Measurements from ENCODE around the gene TLE1. TPM values are rescaled to one million over a fixed set of nuclear protein-coding genes. Genes with fewer than 3 reads are reported as not detected.
"Not testable (repeated sequence)": the region's sequence is repeated elsewhere in the genome, so short reads cannot be mapped to it uniquely, and the experiment has no call there.

TLE1 gene
- total RNA-seq, 1 donor from 2014 or later = 16.3 TPM

DNA sequence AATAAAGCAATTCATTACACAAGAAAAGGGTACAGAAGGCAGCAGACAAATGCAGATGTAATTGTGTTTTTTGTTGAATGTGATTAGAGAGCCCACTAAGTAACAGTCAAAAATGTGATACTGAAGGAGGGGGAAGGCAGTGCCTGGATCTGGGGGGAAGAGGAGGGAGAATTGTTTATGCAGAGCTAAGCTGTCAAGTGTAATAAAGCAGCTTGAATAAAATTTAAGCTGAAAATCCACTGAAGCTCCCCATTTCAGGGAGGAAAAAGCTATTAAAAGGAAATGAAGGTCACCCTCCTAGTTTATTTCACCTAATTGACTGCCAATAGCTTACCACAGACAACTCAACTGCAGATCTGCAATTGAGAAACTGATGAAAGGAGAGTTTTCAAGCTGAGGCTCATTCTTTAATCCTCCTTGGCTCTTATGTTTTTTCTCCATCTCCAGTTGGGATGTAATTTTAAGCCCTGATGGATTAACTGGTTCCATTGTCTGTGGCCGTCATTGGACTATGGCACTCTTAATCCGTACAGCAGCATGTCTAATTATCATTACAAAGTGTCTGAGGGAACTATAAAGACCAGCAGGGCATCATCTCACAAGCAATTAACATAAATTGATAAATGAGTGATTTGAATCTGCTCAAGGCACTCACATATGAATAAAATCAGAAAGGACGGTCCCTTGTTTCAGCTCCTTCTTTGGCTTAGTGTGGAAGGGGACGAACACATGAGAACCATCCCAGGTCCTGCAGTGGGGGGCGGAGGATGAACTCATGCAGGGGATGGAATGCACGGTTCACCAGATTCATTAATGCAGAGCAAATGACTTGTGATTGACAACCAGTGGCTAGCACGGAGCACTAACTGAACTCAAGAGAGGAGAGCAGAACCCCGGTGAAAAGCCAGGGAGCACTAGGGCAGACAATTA is 38.5 kb downstream of the TLE1 start:
- POLR2A ChIA-PET = no interaction called here
- Mint-ChIP-seq H3K9me3 (no peaks in the 10 kb centered on the region), H3K27ac (no peak overlapping the region), H3K36me3 (ENCODE audit: low read depth) (peaks cover 39% of the 10 kb centered on the region), H3K4me3 (no peak overlapping the region), H3K27me3 (no peaks in the 10 kb centered on the region), H3K4me1 (peaks cover 60% of the 10 kb centered on the region)
- intact Hi-C loops (cut with micrococcal nuclease) = no loop called here
- ATAC-seq (ENCODE audit: low read depth) (no peak), DNase-seq (no peak)
- no peak for TF ChIP-seq CTCF (IDR thresholded peaks at IDR 0.05)
- CTCF ChIA-PET = no interaction called here

- Mint-ChIP-seq H3K36me3 (ENCODE audit: low read depth) (peaks cover 39% of the 10 kb centered on the region), H3K9me3 (no peaks in the 10 kb centered on the region), H3K27me3 (no peaks in the 10 kb centered on the region), H3K4me3 (no peak overlapping the region), H3K4me1 (peaks cover 48% of the 10 kb centered on the region), H3K27ac (no peak overlapping the region)
- no peak for TF ChIP-seq CTCF (IDR thresholded peaks at IDR 0.05)
- ChIA-PET POLR2A (interaction anchor here (0.6 kb wide), 1 partner anchor 18 kb away, joined by 4 read pairs; no protein-coding TSS in a partner anchor), CTCF (no interaction called here)
- ATAC-seq (ENCODE audit: low read depth) (no peak), DNase-seq (no peak)
- intact Hi-C loops (cut with micrococcal nuclease) = no loop called here
Observed at GRCh38 chr9:81649475-81650240, 39.7 kb downstream of the TLE1 start.

GRCh38 chr9:81648891-81649290 is 40.5 kb downstream of the TLE1 start:
- DNase-seq (no peak), ATAC-seq (ENCODE audit: low read depth) (no peak)
- H3K36me3 Mint-ChIP-seq (ENCODE audit: low read depth) = peaks cover 44% of the 10 kb centered on the region
- H3K9me3 Mint-ChIP-seq = no peaks in the 10 kb centered on the region
- intact Hi-C loops (cut with micrococcal nuclease) = no loop called here
- peaks cover 40% of the 10 kb centered on the region for H3K4me1 Mint-ChIP-seq
- no peak overlapping the region for H3K27ac Mint-ChIP-seq
- TF ChIP-seq CTCF (IDR thresholded peaks at IDR 0.05) = no peak
- H3K4me3 Mint-ChIP-seq = no peak overlapping the region
- CTCF ChIA-PET = interaction anchor here (1.0 kb wide), 1 partner anchor 126 kb away, joined by 4 read pairs; no protein-coding TSS in a partner anchor
- no peaks in the 10 kb centered on the region for H3K27me3 Mint-ChIP-seq
- POLR2A ChIA-PET = interaction anchor here (0.7 kb wide), 1 partner anchor 10 kb away, joined by 3 read pairs; no protein-coding TSS in a partner anchor

DNA sequence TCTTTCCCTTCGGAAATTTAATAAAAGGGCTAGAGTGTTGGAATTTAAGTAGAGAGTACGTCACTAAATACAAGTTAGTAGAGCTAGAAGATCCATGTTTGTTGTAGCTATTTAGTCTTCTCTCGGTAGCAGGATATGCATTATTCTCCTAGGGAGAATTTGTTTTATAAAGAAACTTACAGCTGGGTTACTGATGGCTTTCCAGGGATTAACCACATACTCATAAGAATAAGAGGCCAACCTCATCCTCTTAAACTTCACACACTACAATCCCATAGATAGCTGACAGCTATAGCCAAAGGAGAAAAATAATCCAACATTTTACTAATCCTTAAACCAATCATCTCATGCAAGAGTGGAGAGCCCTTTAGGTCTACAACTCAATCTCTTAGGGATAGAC is 43.0 kb downstream of the TLE1 start:
- H3K27ac Mint-ChIP-seq = no peak overlapping the region
- H3K4me3 Mint-ChIP-seq = no peak overlapping the region
- DNase-seq = no peak
- intact Hi-C loops (cut with micrococcal nuclease) = no loop called here
- ATAC-seq (ENCODE audit: low read depth) = no peak
- peaks cover 18% of the 10 kb centered on the region for H3K4me1 Mint-ChIP-seq
- ChIA-PET CTCF (no interaction called here), POLR2A (no interaction called here)
- H3K9me3 Mint-ChIP-seq = no peaks in the 10 kb centered on the region
- peaks cover 48% of the 10 kb centered on the region for H3K36me3 Mint-ChIP-seq (ENCODE audit: low read depth)
- TF ChIP-seq CTCF (IDR thresholded peaks at IDR 0.05) = no peak
- no peaks in the 10 kb centered on the region for H3K27me3 Mint-ChIP-seq

GRCh38 chr9:81644513-81644912 is 44.8 kb downstream of the TLE1 start:
- not testable (repeated sequence) for DNase-seq, H3K4me3 Mint-ChIP-seq

More at GRCh38 chr9:81644513-81644912, 44.8 kb downstream of the TLE1 start:
- Mint-ChIP-seq H3K4me1 (peaks cover 20% of the 10 kb centered on the region), H3K36me3 (ENCODE audit: low read depth) (peaks cover 41% of the 10 kb centered on the region)
- H3K27ac Mint-ChIP-seq; intact Hi-C loops (cut with micrococcal nuclease); CTCF ChIA-PET; H3K27me3 Mint-ChIP-seq; ATAC-seq (ENCODE audit: low read depth); H3K9me3 Mint-ChIP-seq; POLR2A ChIA-PET: not testable (repeated sequence)

Measured in activated B cell treated with CpG ODN at 0.5 μM for 24 hours (primary cell).